ENCODE results near the gene MYBPC2. TPM values are rescaled to one million over a fixed set of nuclear protein-coding genes. Genes with fewer than 3 reads are reported as not detected.
"Not testable (repeated sequence)": the region's sequence is repeated elsewhere in the genome, so short reads cannot be mapped to it uniquely, and the experiment has no call there.

Gene MYBPC2
- total RNA-seq, 4 donors from 2014 or later: 358 to 988 (median 442) TPM

- Histone ChIP-seq H3K4me1 (peaks cover 12 to 14% of the 10 kb centered on the region in 2 donors), H3K36me3 (no peaks in the 10 kb centered on the region), H3K4me3 (peak overlapping the region in 1 of 4 donors; percentile 66), H3K9me3 (no peaks in the 10 kb centered on the region), H3K27me3 (peaks cover 4 to 14% (median 10%) of the 10 kb centered on the region in 3 donors), H3K27ac (peak overlapping the region; percentile 62 to 94 (median 87))
- TF ChIP-seq CTCF (IDR thresholded peaks at IDR 0.05 in 4 of 5, conservative IDR thresholded peaks at IDR 0.05 in 1 of 5) (no peak), POLR2A (IDR thresholded peaks at IDR 0.05) (no peak)
- in situ Hi-C loops (cut with MboI; ENCODE audit: low sequenced_read_pairs in 4 of 4): no loop called here
- DNase-seq (no peak), ATAC-seq (no peak)
- intact Hi-C loops (cut with DNase I; ENCODE audit: low total_unique reads): loop anchor here (10.0 kb wide), 1 partner anchor 370 kb away; no protein-coding TSS in a partner anchor
Observed at GRCh38 chr19:50435221-50435620, 2.5 kb downstream of the MYBPC2 start.

- Histone ChIP-seq H3K36me3 (no peaks in the 10 kb centered on the region), H3K9me3 (no peaks in the 10 kb centered on the region), H3K4me3 (no peak overlapping the region), H3K4me1 (peaks cover 12 to 14% of the 10 kb centered on the region in 2 donors), H3K27me3 (peaks cover 4 to 14% (median 10%) of the 10 kb centered on the region in 3 donors), H3K27ac (peak overlapping the region in 3 of 4 donors; percentile 85 to 94 (median 89))
- intact Hi-C loops (cut with DNase I; ENCODE audit: low total_unique reads): loop anchor here (10.0 kb wide), 1 partner anchor 369 kb away; no protein-coding TSS in a partner anchor
- in situ Hi-C loops (cut with MboI; ENCODE audit: low sequenced_read_pairs in 4 of 4): no loop called here
- no peak for TF ChIP-seq CTCF (IDR thresholded peaks at IDR 0.05 in 4 of 5, conservative IDR thresholded peaks at IDR 0.05 in 1 of 5)
- no peak for TF ChIP-seq POLR2A (IDR thresholded peaks at IDR 0.05)
- no peak for DNase-seq
- ATAC-seq: no peak
Observed at GRCh38 chr19:50435627-50436026, 2.9 kb downstream of the MYBPC2 start.

- Histone ChIP-seq H3K9me3 (no peaks in the 10 kb centered on the region), H3K4me3 (no peak overlapping the region), H3K4me1 (peaks cover 3 to 4% of the 10 kb centered on the region in 2 donors), H3K27me3 (peaks cover 0 to 5% (median under 1%) of the 10 kb centered on the region in 3 donors), H3K36me3 (no peaks in the 10 kb centered on the region), H3K27ac (no peak overlapping the region)
- TF ChIP-seq CTCF (IDR thresholded peaks at IDR 0.05 in 4 of 5, conservative IDR thresholded peaks at IDR 0.05 in 1 of 5): no peak
- TF ChIP-seq POLR2A (IDR thresholded peaks at IDR 0.05): no peak
- in situ Hi-C loops (cut with MboI; ENCODE audit: low sequenced_read_pairs in 4 of 4): no loop called here
- intact Hi-C loops (cut with DNase I; ENCODE audit: low total_unique reads): loop anchor here (10.0 kb wide), 1 partner anchor 367 kb away; no protein-coding TSS in a partner anchor
- ATAC-seq (no peak), DNase-seq (no peak)
Observed at GRCh38 chr19:50437862-50438449, 5.3 kb downstream of the MYBPC2 start.

- H3K9me3 ChIP-seq; H3K27me3 ChIP-seq; DNase-seq; H3K27ac ChIP-seq; H3K4me3 ChIP-seq; H3K36me3 ChIP-seq; H3K4me1 ChIP-seq; ATAC-seq; in situ Hi-C loops (cut with MboI; ENCODE audit: low sequenced_read_pairs in 4 of 4): not testable (repeated sequence)
- intact Hi-C loops (cut with DNase I; ENCODE audit: low total_unique reads): loop anchor here (10.0 kb wide), 1 partner anchor 366 kb away; no protein-coding TSS in a partner anchor
Observed at GRCh38 chr19:50439130-50439529, 6.4 kb downstream of the MYBPC2 start.

GRCh38 chr19:50444059-50444458, 11.4 kb downstream of the MYBPC2 start:
- TF ChIP-seq CTCF (IDR thresholded peaks at IDR 0.05 in 4 of 5, conservative IDR thresholded peaks at IDR 0.05 in 1 of 5) (no peak), POLR2A (IDR thresholded peaks at IDR 0.05) (no peak)
- H3K27ac ChIP-seq: no peak overlapping the region
- ATAC-seq (no peak), DNase-seq (no peak)
- no peak overlapping the region for H3K4me3 ChIP-seq
- H3K9me3 ChIP-seq: no peaks in the 10 kb centered on the region
- in situ Hi-C loops (cut with MboI; ENCODE audit: low sequenced_read_pairs in 4 of 4) (no loop called here), intact Hi-C loops (cut with DNase I; ENCODE audit: low total_unique reads) (no loop called here)
- no peaks in the 10 kb centered on the region for H3K27me3 ChIP-seq
- H3K36me3 ChIP-seq: no peaks in the 10 kb centered on the region
- no peaks in the 10 kb centered on the region for H3K4me1 ChIP-seq
